Activated T-cell treated with anti-CD3 and anti-CD28 coated beads, Interleukin-2, amount 50 U/mL, for 24 hours (primary cell): ENCODE data around the gene AQP10.
"Not testable (repeated sequence)": the region's sequence is repeated elsewhere in the genome, so short reads cannot be mapped to it uniquely, and the experiment has no call there.

ENCODE experiments used
- DNase-seq: peaks from one replicate; pipeline ENCODE4 v3.0.0-alpha.2; 2020
- H3K27ac Mint-ChIP-seq: 2 replicates; pipeline ENCODE4 v1.8.0; 2020; ENCODE audit warnings: mild to moderate bottlenecking, mixed read lengths
- H3K27me3 Mint-ChIP-seq: 2 replicates; pipeline ENCODE4 v1.8.0; 2020; ENCODE audit warnings: mixed read lengths
- H3K36me3 Mint-ChIP-seq: 2 replicates; pipeline ENCODE4 v1.8.0; 2020; ENCODE audit warnings: low read depth, mixed read lengths
- H3K4me1 Mint-ChIP-seq: 2 replicates; pipeline ENCODE4 v1.8.0; 2020; ENCODE audit warnings: low read depth, mixed read lengths
- H3K4me3 Mint-ChIP-seq: 2 replicates; pipeline ENCODE4 v1.8.0; 2020; ENCODE audit warnings: mild to moderate bottlenecking, moderate library complexity, mixed read lengths
- H3K9me3 Mint-ChIP-seq: 2 replicates; pipeline ENCODE4 v1.8.0; 2020; ENCODE audit warnings: mixed read lengths

Gene AQP10

GRCh38 chr1:154312229-154313065 is 8.4 kb upstream of the AQP10 start:
- peaks cover 10% of the 10 kb centered on the region for H3K4me1 Mint-ChIP-seq
- H3K36me3 Mint-ChIP-seq, H3K9me3 Mint-ChIP-seq, DNase-seq, H3K27me3 Mint-ChIP-seq, H3K4me3 Mint-ChIP-seq, H3K27ac Mint-ChIP-seq: not testable (repeated sequence)

GRCh38 chr1:154313066-154313356 is 7.9 kb upstream of the AQP10 start:
- H3K4me3 Mint-ChIP-seq = no peak overlapping the region
- H3K36me3 Mint-ChIP-seq = no peaks in the 10 kb centered on the region
- H3K9me3 Mint-ChIP-seq = peaks cover 10% of the 10 kb centered on the region
- peaks cover 4% of the 10 kb centered on the region for H3K4me1 Mint-ChIP-seq
- H3K27me3 Mint-ChIP-seq = no peaks in the 10 kb centered on the region
- no peak for DNase-seq
- H3K27ac Mint-ChIP-seq = no peak overlapping the region

GRCh38 chr1:154314226-154314625 is 6.7 kb upstream of the AQP10 start:
- H3K27ac Mint-ChIP-seq, H3K27me3 Mint-ChIP-seq, H3K4me1 Mint-ChIP-seq, H3K9me3 Mint-ChIP-seq, H3K4me3 Mint-ChIP-seq, H3K36me3 Mint-ChIP-seq, DNase-seq: not testable (repeated sequence)

- H3K9me3 Mint-ChIP-seq = peaks cover 10% of the 10 kb centered on the region
- H3K27ac Mint-ChIP-seq = no peak overlapping the region
- no peaks in the 10 kb centered on the region for H3K36me3 Mint-ChIP-seq
- no peaks in the 10 kb centered on the region for H3K27me3 Mint-ChIP-seq
- H3K4me3 Mint-ChIP-seq = no peak overlapping the region
- no peak for DNase-seq
- no peaks in the 10 kb centered on the region for H3K4me1 Mint-ChIP-seq
Observed at GRCh38 chr1:154316704-154317103, 4.2 kb upstream of the AQP10 start.

GRCh38 chr1:154318386-154318785 is 2.5 kb upstream of the AQP10 start:
- H3K4me1 Mint-ChIP-seq = no peaks in the 10 kb centered on the region
- peaks cover 10% of the 10 kb centered on the region for H3K9me3 Mint-ChIP-seq
- H3K27me3 Mint-ChIP-seq = no peaks in the 10 kb centered on the region
- no peak overlapping the region for H3K4me3 Mint-ChIP-seq
- DNase-seq = no peak
- no peak overlapping the region for H3K27ac Mint-ChIP-seq
- no peaks in the 10 kb centered on the region for H3K36me3 Mint-ChIP-seq

GRCh38 chr1:154321609-154321934 is 679 bp downstream of the AQP10 start:
- peaks cover 12% of the 10 kb centered on the region for H3K4me1 Mint-ChIP-seq
- not testable (repeated sequence) for H3K9me3 Mint-ChIP-seq, H3K27me3 Mint-ChIP-seq, H3K36me3 Mint-ChIP-seq, DNase-seq, H3K4me3 Mint-ChIP-seq, H3K27ac Mint-ChIP-seq

- DNase-seq = no peak
- Mint-ChIP-seq H3K27ac (no peak overlapping the region), H3K9me3 (no peaks in the 10 kb centered on the region), H3K4me3 (no peak overlapping the region), H3K4me1 (peaks cover 31% of the 10 kb centered on the region), H3K36me3 (peaks cover 10% of the 10 kb centered on the region), H3K27me3 (no peaks in the 10 kb centered on the region)
Observed at GRCh38 chr1:154323493-154323892, 2.6 kb downstream of the AQP10 start.

- Mint-ChIP-seq H3K36me3 (peaks cover 12% of the 10 kb centered on the region), H3K27ac (peak overlapping the region; percentile 97), H3K4me1 (peaks cover 36% of the 10 kb centered on the region), H3K27me3 (no peaks in the 10 kb centered on the region), H3K9me3 (no peaks in the 10 kb centered on the region), H3K4me3 (peak overlapping the region; percentile 91)
- no peak for DNase-seq
Observed at GRCh38 chr1:154324241-154324640, 3.3 kb downstream of the AQP10 start.

GRCh38 chr1:154324669-154325582 is 4.0 kb downstream of the AQP10 start, which contains the start of gene ATP8B2:
Gene ATP8B2, plus strand, starts transcription at chr1:154325525. Its CDS starts 2,617 bp downstream, at chr1:154328142.
- Mint-ChIP-seq H3K27ac (peak within 1 kb of the TSS; percentile 97), H3K4me1 (peaks cover 43% of the 10 kb centered on the region), H3K36me3 (peaks cover 19% of the 10 kb centered on the region), H3K9me3 (no peaks in the 10 kb centered on the region), H3K4me3 (peak within 1 kb of the TSS; percentile 98), H3K27me3 (no peaks in the 10 kb centered on the region)
- peak; percentile 88 for DNase-seq

- peak overlapping the region; percentile 98 for H3K4me3 Mint-ChIP-seq
- H3K9me3 Mint-ChIP-seq = no peaks in the 10 kb centered on the region
- H3K27ac Mint-ChIP-seq = peak overlapping the region; percentile 96
- H3K27me3 Mint-ChIP-seq = no peaks in the 10 kb centered on the region
- H3K4me1 Mint-ChIP-seq = peaks cover 52% of the 10 kb centered on the region
- peak; percentile 67 for DNase-seq
- H3K36me3 Mint-ChIP-seq = peaks cover 28% of the 10 kb centered on the region
Observed at GRCh38 chr1:154325583-154326545, 5.0 kb downstream of the AQP10 start.

- Mint-ChIP-seq H3K9me3 (no peaks in the 10 kb centered on the region), H3K4me1 (peaks cover 60% of the 10 kb centered on the region), H3K36me3 (peaks cover 37% of the 10 kb centered on the region), H3K27me3 (no peaks in the 10 kb centered on the region), H3K27ac (peak overlapping the region; percentile 96), H3K4me3 (peak overlapping the region; percentile 98)
- DNase-seq = no peak
Observed at GRCh38 chr1:154326546-154327465, 5.9 kb downstream of the AQP10 start.

- peak overlapping the region; percentile 84 for H3K27ac Mint-ChIP-seq
- DNase-seq = no peak
- peaks cover 46% of the 10 kb centered on the region for H3K36me3 Mint-ChIP-seq
- H3K4me3 Mint-ChIP-seq = peak overlapping the region; percentile 78
- H3K27me3 Mint-ChIP-seq = no peaks in the 10 kb centered on the region
- no peaks in the 10 kb centered on the region for H3K9me3 Mint-ChIP-seq
- peaks cover 65% of the 10 kb centered on the region for H3K4me1 Mint-ChIP-seq
Observed at GRCh38 chr1:154327466-154328317, 6.8 kb downstream of the AQP10 start.
